ENCODE results near the gene GNA15.

DNA sequence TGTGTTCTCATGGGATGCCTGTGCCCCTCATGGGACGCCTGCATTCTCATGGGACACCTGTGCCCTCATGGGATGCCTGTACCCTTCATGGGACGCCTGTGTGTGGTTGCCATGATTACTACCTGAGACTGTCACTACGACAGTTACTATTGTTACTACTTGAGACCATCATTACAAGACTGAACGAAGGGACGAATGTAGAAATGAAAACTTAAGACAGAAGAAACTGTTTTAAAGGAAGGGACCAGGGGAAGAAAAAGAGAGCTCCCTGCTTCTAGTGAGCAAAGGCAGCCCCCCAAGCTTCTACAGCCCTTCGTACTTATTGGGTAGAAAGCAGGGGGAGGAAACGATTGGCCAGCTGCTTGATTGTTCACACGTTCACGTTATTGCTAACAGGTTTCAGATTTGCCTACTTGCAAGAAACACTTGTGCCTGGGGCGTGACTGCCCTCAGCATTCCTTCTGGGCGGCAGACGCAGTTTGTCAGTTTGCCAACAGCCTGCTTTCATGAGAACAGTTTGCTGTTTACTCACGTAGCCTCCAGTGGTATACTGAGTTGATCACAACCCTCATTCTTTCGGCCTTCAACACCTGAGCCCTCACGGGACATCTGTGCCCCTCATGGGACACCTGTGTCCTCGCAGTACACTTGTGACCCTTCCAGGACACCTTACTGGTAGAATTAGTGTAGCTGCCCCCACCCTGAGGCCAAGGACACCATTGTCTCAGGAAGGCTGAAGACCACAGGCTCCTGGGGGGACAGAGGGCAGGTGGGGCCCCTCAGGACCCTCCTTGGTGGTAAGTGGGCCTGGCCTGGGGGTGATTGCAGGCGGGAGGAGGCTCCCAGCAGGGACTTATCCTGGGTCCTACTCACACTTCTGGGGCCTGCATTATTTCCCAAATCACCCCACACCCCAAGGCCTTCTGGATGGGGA is 40.2 kb downstream of the GNA15 start:
- no peak for TF ChIP-seq POLR2A (IDR thresholded peaks at IDR 0.05; ENCODE audit: control extremely low read depth in 1 of 2, low read depth in 2 of 2, low read length in 2 of 2)
- no peak for TF ChIP-seq SIN3A (conservative IDR thresholded peaks at IDR 0.05 in 1 of 2, IDR thresholded peaks at IDR 0.05 in 1 of 2; ENCODE audit: low read depth in 1 of 2, low read length in 2 of 2)
- TF ChIP-seq, protein P1, sequence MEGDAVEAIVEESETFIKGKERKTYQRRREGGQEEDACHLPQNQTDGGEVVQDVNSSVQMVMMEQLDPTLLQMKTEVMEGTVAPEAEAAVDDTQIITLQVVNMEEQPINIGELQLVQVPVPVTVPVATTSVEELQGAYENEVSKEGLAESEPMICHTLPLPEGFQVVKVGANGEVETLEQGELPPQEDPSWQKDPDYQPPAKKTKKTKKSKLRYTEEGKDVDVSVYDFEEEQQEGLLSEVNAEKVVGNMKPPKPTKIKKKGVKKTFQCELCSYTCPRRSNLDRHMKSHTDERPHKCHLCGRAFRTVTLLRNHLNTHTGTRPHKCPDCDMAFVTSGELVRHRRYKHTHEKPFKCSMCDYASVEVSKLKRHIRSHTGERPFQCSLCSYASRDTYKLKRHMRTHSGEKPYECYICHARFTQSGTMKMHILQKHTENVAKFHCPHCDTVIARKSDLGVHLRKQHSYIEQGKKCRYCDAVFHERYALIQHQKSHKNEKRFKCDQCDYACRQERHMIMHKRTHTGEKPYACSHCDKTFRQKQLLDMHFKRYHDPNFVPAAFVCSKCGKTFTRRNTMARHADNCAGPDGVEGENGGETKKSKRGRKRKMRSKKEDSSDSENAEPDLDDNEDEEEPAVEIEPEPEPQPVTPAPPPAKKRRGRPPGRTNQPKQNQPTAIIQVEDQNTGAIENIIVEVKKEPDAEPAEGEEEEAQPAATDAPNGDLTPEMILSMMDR (IDR thresholded peaks at IDR 0.05; ENCODE audit: control extremely low read depth in 1 of 3, insufficient read depth in 1 of 3, low read depth in 1 of 3, low read length in 3 of 3): no peak
- TF ChIP-seq TBP (IDR thresholded peaks at IDR 0.05; ENCODE audit: low read depth, low read length): no peak
- no peak for TF ChIP-seq POLR2AphosphoS5 (IDR thresholded peaks at IDR 0.05; ENCODE audit: low read depth, low read length)
- no peak for TF ChIP-seq JUN (IDR thresholded peaks at IDR 0.05; ENCODE audit: low read depth, low read length)
- no peak for TF ChIP-seq TEAD4 (IDR thresholded peaks at IDR 0.05; ENCODE audit: low read depth, low read length)
- TF ChIP-seq TAF1 (IDR thresholded peaks at IDR 0.05; ENCODE audit: low read depth, low read length): no peak
